NCI-H2107 (cell line): ENCODE data around the gene CISH.

Experiments
- DNase-seq: peaks from one replicate; lab custom pipeline; 2025; lab: John Stamatoyannopoulos, UW

The CISH gene

GRCh38 chr3:50637011-50637410, 25.4 kb upstream of the CISH start:
- DNase-seq = no peak

- DNase-seq = no peak
These were observed 23.5 kb upstream of the CISH start for GRCh38 chr3:50635066-50635465.

- no peak for DNase-seq
These were observed 21.7 kb upstream of the CISH start for GRCh38 chr3:50633230-50633790.

- no peak for DNase-seq
These were observed 20.9 kb upstream of the CISH start for GRCh38 chr3:50632450-50632849.

GRCh38 chr3:50630877-50631276, 19.3 kb upstream of the CISH start:
- DNase-seq = no peak

- no peak for DNase-seq
These were observed 18.8 kb upstream of the CISH start for GRCh38 chr3:50630394-50630793.

GRCh38 chr3:50628601-50629000, 17.0 kb upstream of the CISH start:
- DNase-seq = no peak

- no peak for DNase-seq
These were observed 16.0 kb upstream of the CISH start for GRCh38 chr3:50627407-50628051.

- no peak for DNase-seq
These were observed 14.8 kb upstream of the CISH start for GRCh38 chr3:50626401-50626800.

- DNase-seq = no peak
These were observed 13.9 kb upstream of the CISH start for GRCh38 chr3:50625231-50626182.

GRCh38 chr3:50624634-50625033, 13.1 kb upstream of the CISH start:
- DNase-seq = no peak

- DNase-seq = no peak
These were observed 12.4 kb upstream of the CISH start for GRCh38 chr3:50623840-50624474.

- no peak for DNase-seq
These were observed 11.3 kb upstream of the CISH start for GRCh38 chr3:50622881-50623280.

GRCh38 chr3:50620820-50621219, 9.2 kb upstream of the CISH start:
- no peak for DNase-seq

- DNase-seq = no peak
These were observed 8.8 kb upstream of the CISH start for GRCh38 chr3:50620420-50620819.

- no peak for DNase-seq
These were observed 6.4 kb upstream of the CISH start for GRCh38 chr3:50617911-50618481.

- DNase-seq = no peak
These were observed 5.7 kb upstream of the CISH start, which contains the start of gene MAPKAPK3 for GRCh38 chr3:50617096-50617791. Gene MAPKAPK3, plus strand, starts transcription at chr3:50617151. Its CDS starts 415 bp downstream, at chr3:50617566.

GRCh38 chr3:50616770-50617095, 5.2 kb upstream of the CISH start:
- peak; percentile 13 for DNase-seq

GRCh38 chr3:50616003-50616769, 4.6 kb upstream of the CISH start:
- DNase-seq = peak; percentile 49

- DNase-seq = no peak
These were observed 3.6 kb upstream of the CISH start for GRCh38 chr3:50615190-50615589.
